Common myeloid progenitor, CD34-positive (primary cell): ENCODE results near the gene SLC6A13.

ENCODE experiments used
- CTCF ChIA-PET: fragments of 350-600 bp; sonication (Branson Sonifier 250); formaldehyde crosslinking; loops from one replicate; lab custom pipeline; 2021; ENCODE audit warnings: antibody characterized with exemption; lab: Charles Lee
- POLR2A ChIA-PET: fragments of 350-600 bp; sonication (Branson Sonifier 250); formaldehyde crosslinking; loops from one replicate; lab custom pipeline; 2021; ENCODE audit warnings: antibody characterized with exemption; lab: Charles Lee
- DNase-seq, 3 donors: peaks; one replicate each; pipeline versions ENCODE4 v3.0.0 to v3.0.0-alpha.2; 2013
- H3K27ac ChIP-seq, 2 experiments: 1 replicate in 1 of 2; 2 replicates in 1 of 2; pipeline ENCODE4 v1.7.0; 2013; ENCODE audit warnings: inconsistent platforms in 2 of 2, low read length in 2 of 2, mild to moderate bottlenecking in 2 of 2, low read depth in 1 of 2, moderate library complexity in 1 of 2; ENCODE audit not compliant: severe bottlenecking in 2 of 2, insufficient read depth in 1 of 2, poor library complexity in 1 of 2
- H3K27me3 ChIP-seq, 5 experiments: replicated peaks in 2 of 5; 1 replicate in 3 of 5; 2 replicates in 2 of 5; pipeline versions ENCODE4 v1.6.1 to v1.7.0; 2013; ENCODE audit warnings: low read length in 4 of 5, mild to moderate bottlenecking in 2 of 5, moderate library complexity in 2 of 5, inconsistent platforms in 1 of 5; ENCODE audit not compliant: insufficient read depth in 5 of 5, control insufficient read depth in 4 of 5
- H3K36me3 ChIP-seq, 4 experiments: 1 replicate in 2 of 4; 2 replicates in 2 of 4; pipeline versions ENCODE4 v1.6.1 to v1.7.0; 2013; ENCODE audit warnings: low read length in 3 of 4, control low read depth in 1 of 4, mild to moderate bottlenecking in 1 of 4; ENCODE audit not compliant: control insufficient read depth in 4 of 4, insufficient read depth in 4 of 4
- H3K4me1 ChIP-seq, 4 experiments: 1 replicate in 3 of 4; 2 replicates in 1 of 4; pipeline versions ENCODE4 v1.6.1 to v1.7.1; 2013; ENCODE audit warnings: low read length in 3 of 4, mild to moderate bottlenecking in 3 of 4, control low read depth in 1 of 4, inconsistent platforms in 1 of 4, moderate library complexity in 1 of 4; ENCODE audit not compliant: control insufficient read depth in 4 of 4, insufficient read depth in 4 of 4; ENCODE audit errors: control extremely low read depth in 1 of 4
- H3K4me3 ChIP-seq, 7 experiments: 1 replicate in 4 of 7; 2 replicates in 3 of 7; pipeline versions ENCODE4 v1.5.1 to v1.7.0; 2013; ENCODE audit warnings: mild to moderate bottlenecking in 7 of 7, low read length in 6 of 7, moderate library complexity in 6 of 7, inconsistent platforms in 2 of 7, low read depth in 2 of 7, control low read depth in 1 of 7; ENCODE audit not compliant: insufficient read depth in 4 of 7, control insufficient read depth in 1 of 7; ENCODE audit errors: extremely low read depth in 1 of 7
- H3K9me3 ChIP-seq, 5 experiments: 1 replicate in 4 of 5; 2 replicates in 1 of 5; pipeline versions ENCODE4 v1.6.1 to v1.7.1; 2013; ENCODE audit warnings: low read length in 4 of 5, mild to moderate bottlenecking in 2 of 5, inconsistent platforms in 1 of 5, low read depth in 1 of 5, moderate library complexity in 1 of 5; ENCODE audit not compliant: control insufficient read depth in 4 of 5, insufficient read depth in 2 of 5; ENCODE audit errors: control extremely low read depth in 1 of 5
- WGBS: methylation state at CpG from one replicate; pipeline ENCODE4 v1.1.5; 2013; ENCODE audit not compliant: insufficient coverage; 5-methylcytosine and 5-hydroxymethylcytosine counted together

SLC6A13 gene

GRCh38 chr12:184811-185575, 77.6 kb downstream of the SLC6A13 start:
- 29% methylated on average over 10 of the region's 13 CpGs for WGBS
- ChIA-PET POLR2A (interaction anchor here (1.2 kb wide), 1 partner anchor 13 kb away, joined by 5 read pairs; no protein-coding TSS in a partner anchor), CTCF (interaction anchor here (1.3 to 7.2 kb wide), 3 partner anchors 14 to 35 kb away, joined by 4 to 94 read pairs (median 11); no protein-coding TSS in a partner anchor)
- Histone ChIP-seq H3K36me3 (no peaks in the 10 kb centered on the region), H3K4me1 (peaks cover 4 to 51% (median 48%) of the 10 kb centered on the region in 4 experiments), H3K4me3 (peak overlapping the region in 1 of 7 experiments; percentile 11), H3K9me3 (no peaks in the 10 kb centered on the region), H3K27me3 (no peaks in the 10 kb centered on the region), H3K27ac (no peak overlapping the region)
- peak; percentile 53 to 93 (median 84) for DNase-seq

GRCh38 chr12:182381-182892, 80.2 kb downstream of the SLC6A13 start:
- Histone ChIP-seq H3K27ac (no peak overlapping the region), H3K4me3 (no peak overlapping the region), H3K4me1 (peaks cover 4 to 58% (median 48%) of the 10 kb centered on the region in 4 experiments), H3K9me3 (no peaks in the 10 kb centered on the region), H3K27me3 (no peaks in the 10 kb centered on the region), H3K36me3 (no peaks in the 10 kb centered on the region)
- peak in 2 of 3 donors; percentile 60 to 73 for DNase-seq
- 88% methylated on average over 6 of the region's 10 CpGs for WGBS
- ChIA-PET CTCF (no interaction called here), POLR2A (no interaction called here)

GRCh38 chr12:181921-182320, 80.7 kb downstream of the SLC6A13 start:
- ChIA-PET POLR2A (no interaction called here), CTCF (no interaction called here)
- peaks cover 4 to 61% (median 48%) of the 10 kb centered on the region in 4 experiments for H3K4me1 ChIP-seq
- 84% methylated on average over 10 of the region's 17 CpGs for WGBS
- H3K27me3 ChIP-seq, result no peaks in the 10 kb centered on the region
- H3K9me3 ChIP-seq, result no peaks in the 10 kb centered on the region
- H3K4me3 ChIP-seq, result no peak overlapping the region
- no peak for DNase-seq
- H3K36me3 ChIP-seq, result no peaks in the 10 kb centered on the region
- no peak overlapping the region for H3K27ac ChIP-seq

- DNase-seq, result peak; percentile 45 to 87 (median 81)
- H3K9me3 ChIP-seq, result no peaks in the 10 kb centered on the region
- no peaks in the 10 kb centered on the region for H3K27me3 ChIP-seq
- ChIA-PET CTCF (interaction anchor here (1.1 to 3.9 kb wide), 7 partner anchors 8 to 29 kb away, joined by 3 to 15 read pairs (median 8); no protein-coding TSS in a partner anchor), POLR2A (interaction anchor here (1.0 to 1.6 kb wide), 2 partner anchors 9 kb away, joined by 4 to 8 read pairs; no protein-coding TSS in a partner anchor)
- 0% methylated on average over 8 of the region's 8 CpGs for WGBS
- H3K4me1 ChIP-seq, result peaks cover 4 to 69% (median 44%) of the 10 kb centered on the region in 4 experiments
- no peak overlapping the region for H3K4me3 ChIP-seq
- H3K27ac ChIP-seq, result no peak overlapping the region
- H3K36me3 ChIP-seq, result no peaks in the 10 kb centered on the region
Measured at GRCh38 chr12:180445-180844, 82.2 kb downstream of the SLC6A13 start.

GRCh38 chr12:179885-180284, 82.8 kb downstream of the SLC6A13 start:
- Histone ChIP-seq H3K27ac (no peak overlapping the region), H3K27me3 (no peaks in the 10 kb centered on the region), H3K36me3 (no peaks in the 10 kb centered on the region), H3K9me3 (no peaks in the 10 kb centered on the region), H3K4me1 (peaks cover 4 to 63% (median 38%) of the 10 kb centered on the region in 4 experiments), H3K4me3 (no peak overlapping the region)
- WGBS, result 97% methylated on average over 4 of the region's 5 CpGs
- POLR2A ChIA-PET, result interaction anchor here (1.0 to 1.6 kb wide), 2 partner anchors 8 to 9 kb away, joined by 4 to 8 read pairs; no protein-coding TSS in a partner anchor
- CTCF ChIA-PET, result interaction anchor here (1.0 to 3.9 kb wide), 10 partner anchors 8 to 28 kb away, joined by 3 to 20 read pairs (median 7); no protein-coding TSS in a partner anchor
- no peak for DNase-seq

- peaks cover 4 to 60% (median 35%) of the 10 kb centered on the region in 4 experiments for H3K4me1 ChIP-seq
- ChIA-PET POLR2A (interaction anchor here (1.6 kb wide), 1 partner anchor 10 kb away, joined by 4 read pairs; no protein-coding TSS in a partner anchor), CTCF (interaction anchor here (1.0 to 3.9 kb wide), 9 partner anchors 9 to 40 kb away, joined by 3 to 20 read pairs (median 8); no protein-coding TSS in a partner anchor)
- no peak overlapping the region for H3K4me3 ChIP-seq
- H3K27me3 ChIP-seq, result no peaks in the 10 kb centered on the region
- H3K9me3 ChIP-seq, result no peaks in the 10 kb centered on the region
- no peaks in the 10 kb centered on the region for H3K36me3 ChIP-seq
- no peak for DNase-seq
- H3K27ac ChIP-seq, result no peak overlapping the region
- WGBS, result 91% methylated on average over 10 of the region's 11 CpGs
Measured at GRCh38 chr12:179131-179884, 83.3 kb downstream of the SLC6A13 start.
